Esophagus squamous epithelium (tissue), 5 donors: ENCODE measurements around the gene ZNF783. TPM values are rescaled to one million over a fixed set of nuclear protein-coding genes. Genes with fewer than 3 reads are reported as not detected.

ENCODE experiments used
- DNase-seq: peaks from one replicate; lab custom pipeline; 2025; lab: John Stamatoyannopoulos, UW
- H3K27ac ChIP-seq, 4 donors: fragments of 200-600 bp; sonication (generic); one replicate each; pipeline ENCODE4 v1.5.1; 2016 to 2019; ENCODE audit warnings: mild to moderate bottlenecking in 1 of 4
- H3K27me3 ChIP-seq, 4 donors: fragments of 200-600 bp; sonication (generic); 1 replicate in 3 of 4; 2 replicates in 1 of 4; pipeline versions ENCODE4 v1.5.1 to v1.6.0; 2017 to 2021; ENCODE audit warnings: antibody characterized with exemption in 1 of 4
- H3K36me3 ChIP-seq, 3 donors: fragments of 200-600 bp; sonication (generic); one replicate each; pipeline ENCODE4 v1.5.1; 2016 to 2019
- H3K4me1 ChIP-seq, 3 donors: fragments of 200-600 bp; sonication (generic); one replicate each; pipeline ENCODE4 v1.5.1; 2017 to 2019
- H3K4me3 ChIP-seq, 4 donors: fragments of 200-600 bp; sonication (generic); 1 replicate in 3 of 4; 2 replicates in 1 of 4; pipeline ENCODE4 v1.5.1; 2016 to 2019; ENCODE audit warnings: mild to moderate bottlenecking in 2 of 4, moderate library complexity in 1 of 4
- H3K9me3 ChIP-seq, 3 donors: fragments of 200-600 bp; sonication (generic); one replicate each; pipeline ENCODE4 v1.5.1; 2016 to 2019
- CTCF ChIP-seq, 6 experiments: fragments of 450-650 bp in 4 of 6; fragments of 200-600 bp in 2 of 6; sonication (generic) in 2 of 6; IDR thresholded peaks; one replicate each; pipeline ENCODE4 v1.5.1; 2016 to 2019; ENCODE audit warnings: antibody characterized with exemption in 6 of 6, mild to moderate bottlenecking in 4 of 6, moderate library complexity in 4 of 6
- POLR2A ChIP-seq, 4 donors: fragments of 450-650 bp; IDR thresholded peaks; one replicate each; pipeline ENCODE4 v1.6.1; 2017; ENCODE audit warnings: antibody characterized with exemption in 4 of 4, mild to moderate bottlenecking in 4 of 4, moderate library complexity in 3 of 4
- WGBS, 2 donors: methylation state at CpG; one replicate each; pipeline ENCODE4 v1.1.5; 2018; 5-methylcytosine and 5-hydroxymethylcytosine counted together
- intact Hi-C: fragments of 100-400 bp; cut with DNase I; formaldehyde crosslinking; loops from one replicate; pipeline ENCODE4 v1.15.0; 2022
- total RNA-seq, 4 donors: library from RNA; depleted of rRNA; stranded (reverse); fragments of >200 nt; gene quantifications; one replicate each; pipeline ENCODE4 v1.1.0, GENCODE V29; 2016
- donor health status: DM: yes; HTN: yes; CAD: no.

The ZNF783 gene
- total RNA-seq, 4 donors from 2014 or later, result 3.1 to 15.6 (median 4.8) TPM

GRCh38 chr7:149293338-149293737, 31.3 kb downstream of the ZNF783 start:
- 87 to 90% methylated on average over 3 to 8 of the region's 9 CpGs for WGBS, 2 donors
- TF ChIP-seq POLR2A (IDR thresholded peaks at IDR 0.05) (no peak), CTCF (IDR thresholded peaks at IDR 0.05) (no peak)
- H3K27me3 ChIP-seq, result no peaks in the 10 kb centered on the region
- H3K4me1 ChIP-seq, result no peaks in the 10 kb centered on the region
- H3K36me3 ChIP-seq, result peaks cover 4 to 77% (median 11%) of the 10 kb centered on the region in 3 donors
- no peaks in the 10 kb centered on the region for H3K9me3 ChIP-seq
- intact Hi-C loops, result no loop called here
- H3K27ac ChIP-seq, result no peak overlapping the region
- no peak overlapping the region for H3K4me3 ChIP-seq
- no peak for DNase-seq

DNA sequence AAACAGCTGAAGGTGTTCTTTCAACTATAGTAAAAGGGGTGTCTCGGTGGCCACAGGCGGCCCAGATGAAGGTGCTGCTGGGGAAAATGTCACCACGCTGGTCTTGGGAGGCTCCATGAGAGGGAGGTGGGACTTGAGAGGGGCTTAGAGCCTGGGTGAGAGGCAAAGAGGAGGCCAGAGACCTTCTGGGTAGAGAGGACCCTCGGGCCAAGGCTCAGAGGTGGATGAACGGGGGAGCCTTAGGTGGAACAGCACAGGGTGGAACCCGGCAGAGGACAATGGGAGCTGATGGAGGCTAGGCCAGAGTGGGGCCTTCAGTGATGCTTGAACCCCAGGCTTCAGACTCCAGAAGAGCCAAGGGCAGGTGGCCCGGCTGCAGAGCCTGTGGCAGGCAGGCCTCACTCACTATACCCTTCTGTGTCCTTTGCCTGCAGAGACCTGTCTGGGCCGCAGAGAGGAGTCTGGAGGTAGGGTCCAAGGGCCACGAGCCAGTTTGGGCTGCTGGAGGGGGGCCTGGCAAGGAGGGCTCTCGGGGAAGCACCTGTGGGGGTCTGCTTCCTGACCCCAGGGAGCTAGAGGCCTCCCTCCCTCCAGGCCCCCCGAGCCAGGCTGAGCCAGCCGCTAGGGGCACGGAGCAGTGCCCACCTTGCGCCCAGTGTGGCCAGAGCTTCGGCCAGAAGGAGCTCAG, 32.1 kb downstream of the ZNF783 start:
- no peak for DNase-seq
- peaks cover 4 to 69% (median 11%) of the 10 kb centered on the region in 3 donors for H3K36me3 ChIP-seq
- TF ChIP-seq POLR2A (IDR thresholded peaks at IDR 0.05) (no peak), CTCF (IDR thresholded peaks at IDR 0.05) (no peak)
- H3K4me3 ChIP-seq, result no peak overlapping the region
- no peak overlapping the region for H3K27ac ChIP-seq
- no peaks in the 10 kb centered on the region for H3K4me1 ChIP-seq
- intact Hi-C loops, result no loop called here
- WGBS, 2 donors, result 89 to 91% methylated on average over 6 to 11 of the region's 15 CpGs
- no peaks in the 10 kb centered on the region for H3K9me3 ChIP-seq
- H3K27me3 ChIP-seq, result no peaks in the 10 kb centered on the region

DNA sequence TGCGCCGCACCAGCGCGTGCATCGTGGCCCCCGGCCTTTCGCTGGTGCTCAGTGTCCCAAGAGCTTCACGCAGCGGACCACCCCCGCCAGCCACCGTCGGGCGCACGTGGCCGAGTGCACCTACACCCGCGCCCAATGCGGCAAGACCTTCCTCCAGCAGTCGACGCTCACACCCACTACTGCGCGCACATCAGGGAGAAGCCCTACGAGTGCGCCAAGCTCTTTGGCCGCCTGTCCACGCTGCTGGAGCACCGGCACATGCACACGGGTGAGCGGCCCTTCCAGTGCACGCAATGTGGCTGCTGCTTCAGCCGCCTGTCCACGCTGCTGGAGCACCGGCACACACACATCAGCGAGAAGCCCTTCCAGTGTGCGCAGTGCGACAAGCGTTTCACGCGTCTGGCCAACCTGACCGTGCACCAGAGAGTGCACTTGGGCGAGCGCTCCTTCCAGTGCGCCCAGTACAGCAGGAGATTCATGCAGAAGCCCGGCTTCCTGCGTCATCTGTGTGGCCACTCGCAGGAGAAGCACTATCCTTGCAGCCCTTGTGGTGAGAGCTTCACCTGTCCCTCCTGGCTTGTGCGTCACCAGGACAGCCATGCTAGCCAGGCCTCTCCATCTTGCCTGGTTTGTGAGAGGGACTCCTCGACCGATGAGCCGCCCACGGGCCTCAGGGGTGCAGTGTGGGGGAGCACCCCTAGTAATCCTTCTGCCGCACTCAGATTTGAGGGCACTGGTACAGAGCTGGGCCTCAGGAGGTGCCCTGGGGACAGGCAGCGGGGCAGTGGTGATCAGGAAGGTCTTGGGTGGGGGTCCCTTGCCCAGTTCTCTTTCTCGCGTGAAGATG, 32.9 kb downstream of the ZNF783 start:
- Histone ChIP-seq H3K9me3 (no peaks in the 10 kb centered on the region), H3K4me1 (no peaks in the 10 kb centered on the region), H3K4me3 (no peak overlapping the region), H3K27ac (no peak overlapping the region), H3K27me3 (no peaks in the 10 kb centered on the region), H3K36me3 (peaks cover 4 to 62% (median 11%) of the 10 kb centered on the region in 3 donors)
- intact Hi-C loops, result no loop called here
- 87 to 94% methylated on average over 3 to 7 of the region's 55 CpGs for whole genome bisulfite sequencing, 2 donors
- TF ChIP-seq CTCF (IDR thresholded peaks at IDR 0.05) (no peak), POLR2A (IDR thresholded peaks at IDR 0.05) (no peak)
- no peak for DNase-seq

GRCh38 chr7:149295481-149295850, 33.5 kb downstream of the ZNF783 start:
- intact Hi-C loops, result no loop called here
- no peak overlapping the region for H3K27ac ChIP-seq
- no peak for DNase-seq
- no peaks in the 10 kb centered on the region for H3K27me3 ChIP-seq
- TF ChIP-seq CTCF (IDR thresholded peaks at IDR 0.05) (no peak), POLR2A (IDR thresholded peaks at IDR 0.05) (no peak)
- no peaks in the 10 kb centered on the region for H3K4me1 ChIP-seq
- H3K4me3 ChIP-seq, result no peak overlapping the region
- no peaks in the 10 kb centered on the region for H3K9me3 ChIP-seq
- H3K36me3 ChIP-seq, result peaks cover 4 to 57% (median 11%) of the 10 kb centered on the region in 3 donors
- WGBS, 2 donors, result 80% methylated on average over 2 of the region's 6 CpGs; no CpG with 5 or more reads in 1 of the 2 donors

DNA sequence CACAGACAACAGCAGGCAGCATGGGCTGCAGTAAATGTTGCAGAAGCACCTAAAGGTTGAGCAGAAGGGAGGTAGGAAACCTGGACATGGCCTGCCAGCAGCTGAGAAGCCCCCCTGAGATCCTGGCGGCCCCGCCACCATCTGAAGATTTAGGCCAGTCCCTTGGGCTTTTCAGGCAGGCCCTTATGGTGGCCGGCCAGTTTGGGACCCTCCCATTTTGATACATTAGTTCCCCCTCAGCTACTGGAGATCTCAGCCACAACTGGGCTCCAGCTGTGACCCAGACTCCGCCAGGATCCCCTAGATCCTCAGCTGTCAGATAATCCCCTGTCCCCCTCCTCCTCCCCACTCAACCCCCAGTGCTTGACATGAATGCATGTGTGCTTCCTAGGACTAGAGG, 34.4 kb downstream of the ZNF783 start:
- no peak overlapping the region for H3K27ac ChIP-seq
- no peaks in the 10 kb centered on the region for H3K4me1 ChIP-seq
- intact Hi-C loops, result no loop called here
- H3K9me3 ChIP-seq, result no peaks in the 10 kb centered on the region
- H3K36me3 ChIP-seq, result peaks cover 0 to 53% (median 11%) of the 10 kb centered on the region in 3 donors
- DNase-seq, result no peak
- 63 to 100% methylated on average over 1 to 4 of the region's 4 CpGs for WGBS, 2 donors
- no peaks in the 10 kb centered on the region for H3K27me3 ChIP-seq
- TF ChIP-seq CTCF (IDR thresholded peaks at IDR 0.05) (no peak), POLR2A (IDR thresholded peaks at IDR 0.05) (no peak)
- no peak overlapping the region for H3K4me3 ChIP-seq
